ENCODE results near the gene HES5.

HES5 gene

GRCh38 chr1:2546515-2547209 is 16.6 kb upstream of the HES5 start:
- peak; percentile 52 for DNase-seq

- peak; percentile 69 for DNase-seq
Observed at GRCh38 chr1:2545754-2546514, 15.9 kb upstream of the HES5 start.

GRCh38 chr1:2544875-2545640 is 15.0 kb upstream of the HES5 start:
- no peak for DNase-seq

- no peak for DNase-seq
Observed at GRCh38 chr1:2544093-2544874, 14.2 kb upstream of the HES5 start.

- DNase-seq = peak; percentile 15
Observed at GRCh38 chr1:2543543-2544092, 13.6 kb upstream of the HES5 start.

- no peak for DNase-seq
Observed at GRCh38 chr1:2542246-2542915, 12.3 kb upstream of the HES5 start.

- peak; percentile 16 for DNase-seq
Observed at GRCh38 chr1:2541619-2542245, 11.7 kb upstream of the HES5 start.

- no peak for DNase-seq
Observed at GRCh38 chr1:2540816-2541492, 10.9 kb upstream of the HES5 start.

- no peak for DNase-seq
Observed at GRCh38 chr1:2539312-2539907, 9.3 kb upstream of the HES5 start.

GRCh38 chr1:2538872-2539271 is 8.8 kb upstream of the HES5 start:
- no peak for DNase-seq

GRCh38 chr1:2538376-2538775 is 8.3 kb upstream of the HES5 start:
- DNase-seq = no peak

GRCh38 chr1:2537784-2538115 is 7.7 kb upstream of the HES5 start:
- no peak for DNase-seq

GRCh38 chr1:2535981-2536380 is 5.9 kb upstream of the HES5 start:
- DNase-seq = no peak

GRCh38 chr1:2535455-2535854 is 5.4 kb upstream of the HES5 start:
- no peak for DNase-seq

- DNase-seq = peak; percentile 64
Observed at GRCh38 chr1:2534687-2535441, 4.8 kb upstream of the HES5 start.

- DNase-seq = no peak
Observed at GRCh38 chr1:2534315-2534686, 4.2 kb upstream of the HES5 start.

- DNase-seq = peak; percentile 61
Observed at GRCh38 chr1:2533365-2533764, 3.3 kb upstream of the HES5 start.

- no peak for DNase-seq
Observed at GRCh38 chr1:2532485-2533160, 2.6 kb upstream of the HES5 start.

All from fibroblast of skin of right quadriceps (primary cell).